Sigmoid colon (tissue), 7 donors: ENCODE results near the gene C1orf105. TPM values are rescaled to one million over a fixed set of nuclear protein-coding genes. Genes with fewer than 3 reads are reported as not detected.

Experiments
- DNase-seq: peaks from one replicate; pipeline ENCODE4 v3.0.0-alpha.2; 2019
- H3K27ac ChIP-seq, 4 donors: fragments of 200-600 bp; sonication (generic); one replicate each; pipeline ENCODE4 v1.5.1; 2016 to 2019; ENCODE audit warnings: mild to moderate bottlenecking in 1 of 4
- H3K27me3 ChIP-seq, 3 donors: fragments of 200-600 bp; sonication (generic); one replicate each; pipeline ENCODE4 v1.5.1; 2019; ENCODE audit warnings: mild to moderate bottlenecking in 1 of 3
- H3K36me3 ChIP-seq, 4 donors: fragments of 200-600 bp; sonication (generic); one replicate each; pipeline ENCODE4 v1.5.1; 2016 to 2019
- H3K4me1 ChIP-seq, 4 donors: fragments of 200-600 bp; sonication (generic); one replicate each; pipeline ENCODE4 v1.5.1; 2017 to 2019
- H3K4me3 ChIP-seq, 4 donors: fragments of 200-600 bp; sonication (generic); one replicate each; pipeline ENCODE4 v1.5.1; 2017 to 2019; ENCODE audit warnings: mild to moderate bottlenecking in 2 of 4, moderate library complexity in 1 of 4
- H3K9me3 ChIP-seq, 4 donors: fragments of 200-600 bp in 3 of 4; sonication (generic) in 3 of 4; one replicate each; pipeline versions ENCODE4 v1.5.1 to v1.6.1; 2013 to 2019
- CTCF ChIP-seq, 4 experiments: fragments of 450-650 bp in 3 of 4; fragments of 200-600 bp in 1 of 4; IDR thresholded peaks; one replicate each; pipeline ENCODE4 v1.5.1; 2016 to 2019; ENCODE audit warnings: antibody characterized with exemption in 4 of 4, mild to moderate bottlenecking in 3 of 4, moderate library complexity in 2 of 4
- EP300 ChIP-seq, 4 donors: sonication (generic); formaldehyde crosslinking; IDR thresholded peaks; one replicate each; pipeline ENCODE4 v1.6.1; 2017; ENCODE audit warnings: antibody characterized with exemption in 4 of 4
- POLR2A ChIP-seq, 2 donors: fragments of 450-650 bp; IDR thresholded peaks; one replicate each; pipeline ENCODE4 v1.6.1; 2016; ENCODE audit warnings: antibody characterized with exemption in 2 of 2, mild to moderate bottlenecking in 2 of 2, moderate library complexity in 2 of 2
- POLR2AphosphoS5 ChIP-seq, 4 donors: sonication (generic); formaldehyde crosslinking; IDR thresholded peaks; one replicate each; pipeline ENCODE4 v1.6.1; 2017; ENCODE audit warnings: antibody characterized with exemption in 4 of 4
- WGBS, 2 donors: extraction: QIAGEN DNeasy Blood & Tissue Kit; methylation state at CpG; one replicate each; pipeline ENCODE4 v1.1.7; 2013; 5-methylcytosine and 5-hydroxymethylcytosine counted together
- intact Hi-C: fragments of 100-400 bp; cut with DNase I; formaldehyde crosslinking; loops from one replicate; pipeline ENCODE4 v1.15.1; 2023
- polyA plus RNA-seq, 3 donors: library from polyadenylated mRNA; stranded (reverse); fragments of 200-250 nt; gene quantifications; one replicate each; pipeline ENCODE4 v1.2.3, GENCODE V29; 2013
- total RNA-seq, 4 donors: library from RNA; depleted of rRNA; stranded (reverse); fragments of >200 nt; gene quantifications; one replicate each; pipeline ENCODE4 v1.1.0, GENCODE V29; 2016
- donor health status: healthy with polysubstance abuse.
- donor health status: Bipolar disorder and iron deficiency.
- donor health status: healthy.

Gene C1orf105
- total and polyA plus RNA-seq, 7 donors = not detected

- H3K4me3 ChIP-seq = no peak overlapping the region
- H3K27me3 ChIP-seq = no peaks in the 10 kb centered on the region
- intact Hi-C loops = no loop called here
- H3K4me1 ChIP-seq = no peaks in the 10 kb centered on the region
- 90 to 92% methylated on average over 5 of the region's 5 CpGs for WGBS, 2 donors
- H3K27ac ChIP-seq = no peak overlapping the region
- no peak for DNase-seq
- no peak for TF ChIP-seq POLR2AphosphoS5 (IDR thresholded peaks at IDR 0.05)
- TF ChIP-seq EP300 (IDR thresholded peaks at IDR 0.05) = no peak
- TF ChIP-seq POLR2A (IDR thresholded peaks at IDR 0.05) = no peak
- TF ChIP-seq CTCF (IDR thresholded peaks at IDR 0.05) = no peak
- H3K36me3 ChIP-seq = no peaks in the 10 kb centered on the region
- H3K9me3 ChIP-seq = no peaks in the 10 kb centered on the region
Measured at GRCh38 chr1:172421974-172422604, 1.6 kb downstream of the C1orf105 start.

GRCh38 chr1:172423336-172423735 is 2.9 kb downstream of the C1orf105 start:
- Histone ChIP-seq H3K36me3 (no peaks in the 10 kb centered on the region), H3K4me3 (no peak overlapping the region), H3K9me3 (no peaks in the 10 kb centered on the region), H3K27me3 (no peaks in the 10 kb centered on the region), H3K27ac (no peak overlapping the region), H3K4me1 (no peaks in the 10 kb centered on the region)
- WGBS, 2 donors = 93 to 96% methylated on average over 2 of the region's 2 CpGs
- no peak for DNase-seq
- no peak for TF ChIP-seq POLR2AphosphoS5 (IDR thresholded peaks at IDR 0.05)
- no peak for TF ChIP-seq POLR2A (IDR thresholded peaks at IDR 0.05)
- no peak for TF ChIP-seq CTCF (IDR thresholded peaks at IDR 0.05)
- TF ChIP-seq EP300 (IDR thresholded peaks at IDR 0.05) = no peak
- intact Hi-C loops = no loop called here

DNA sequence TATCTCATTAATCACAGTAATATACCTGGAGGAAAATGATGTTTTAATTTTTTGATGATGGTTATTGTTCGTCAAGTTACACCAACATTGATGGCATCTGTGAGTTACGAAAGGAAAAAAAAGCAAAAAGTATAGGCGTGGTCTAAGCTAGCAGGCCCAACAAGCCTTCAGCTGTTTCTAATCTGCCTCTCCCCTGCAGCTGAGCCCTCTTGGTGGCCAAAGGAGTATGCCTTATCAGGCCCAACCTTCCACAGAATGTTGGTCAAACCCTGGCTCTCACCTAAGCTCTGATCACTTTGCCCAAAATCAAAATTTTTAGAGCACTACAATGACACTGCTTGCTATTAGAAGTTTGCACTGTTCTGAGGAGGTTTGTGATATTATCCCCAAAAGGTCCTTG is 4.9 kb downstream of the C1orf105 start:
- Histone ChIP-seq H3K4me3 (no peak overlapping the region), H3K9me3 (no peaks in the 10 kb centered on the region), H3K27me3 (no peaks in the 10 kb centered on the region), H3K27ac (no peak overlapping the region), H3K36me3 (no peaks in the 10 kb centered on the region), H3K4me1 (no peaks in the 10 kb centered on the region)
- intact Hi-C loops = no loop called here
- TF ChIP-seq POLR2AphosphoS5 (IDR thresholded peaks at IDR 0.05) (no peak), CTCF (IDR thresholded peaks at IDR 0.05) (no peak), EP300 (IDR thresholded peaks at IDR 0.05) (no peak)
- WGBS, 2 donors = 93 to 95% methylated on average over 3 of the region's 3 CpGs
- no peak for DNase-seq

DNA sequence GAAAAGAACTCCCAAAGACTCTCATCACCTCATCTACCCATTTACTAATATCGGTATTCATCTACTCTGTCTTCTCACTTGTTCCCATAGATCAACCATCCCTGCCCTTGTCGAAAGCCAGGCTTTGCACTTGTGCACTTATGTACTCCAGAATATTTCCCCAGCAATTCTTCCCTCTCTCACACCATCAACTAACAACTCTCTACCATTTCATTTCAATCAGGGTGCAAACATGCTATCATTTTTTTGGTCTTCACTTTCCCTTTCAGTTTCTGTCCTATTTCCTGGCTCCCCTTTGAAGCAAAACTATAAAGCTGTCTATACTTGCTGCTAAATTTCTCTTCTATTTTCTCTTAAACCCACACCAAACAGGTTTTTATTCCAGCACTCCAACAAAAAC is 6.7 kb downstream of the C1orf105 start:
- intact Hi-C loops = no loop called here
- 95% methylated on average over 2 of the region's 2 CpGs for WGBS, 2 donors

GRCh38 chr1:172429331-172430127 is 9.0 kb downstream of the C1orf105 start:
- Histone ChIP-seq H3K9me3 (no peaks in the 10 kb centered on the region), H3K4me3 (no peak overlapping the region), H3K27me3 (no peaks in the 10 kb centered on the region), H3K36me3 (no peaks in the 10 kb centered on the region), H3K4me1 (no peaks in the 10 kb centered on the region), H3K27ac (no peak overlapping the region)
- intact Hi-C loops = loop anchor here (2.0 kb wide), 2 partner anchors 387 to 427 kb away; no protein-coding TSS in a partner anchor
- DNase-seq = no peak
- 58 to 82% methylated on average over 1 of the region's 1 CpG for whole genome bisulfite sequencing, 2 donors
- TF ChIP-seq POLR2A (IDR thresholded peaks at IDR 0.05) (no peak), CTCF (IDR thresholded peaks at IDR 0.05) (peak; percentile 20 to 60 (median 44)), POLR2AphosphoS5 (IDR thresholded peaks at IDR 0.05) (no peak), EP300 (IDR thresholded peaks at IDR 0.05) (no peak)

More for the DNA sequence above, 6.7 kb downstream of the C1orf105 start:
- DNase-seq = no peak
- no peaks in the 10 kb centered on the region for H3K36me3 ChIP-seq
- no peak overlapping the region for H3K27ac ChIP-seq
- H3K27me3 ChIP-seq = no peaks in the 10 kb centered on the region
- H3K4me1 ChIP-seq = no peaks in the 10 kb centered on the region
- no peak overlapping the region for H3K4me3 ChIP-seq
- TF ChIP-seq POLR2A (IDR thresholded peaks at IDR 0.05) = no peak
- TF ChIP-seq POLR2AphosphoS5 (IDR thresholded peaks at IDR 0.05) = no peak
- TF ChIP-seq EP300 (IDR thresholded peaks at IDR 0.05) = no peak
- H3K9me3 ChIP-seq = no peaks in the 10 kb centered on the region
